GM19035 (cell line): ENCODE data around the gene GLT1D1.
"Not testable (repeated sequence)": the region's sequence is repeated elsewhere in the genome, so short reads cannot be mapped to it uniquely, and the experiment has no call there.

ENCODE experiments used
- ATAC-seq: cut with Tn5 transposase; IDR thresholded peaks from one replicate; pipeline ENCODE4 v1.9.1; 2021; ENCODE audit not compliant: unreplicated experiment

GLT1D1 gene

GRCh38 chr12:128820253-128820652, 33.0 kb upstream of the GLT1D1 start:
- ATAC-seq: no peak

GRCh38 chr12:128820723-128821432, 32.4 kb upstream of the GLT1D1 start:
- peak; percentile 51 for ATAC-seq

- peak; percentile 30 for ATAC-seq
These were observed 29.9 kb upstream of the GLT1D1 start for GRCh38 chr12:128823216-128823915.

DNA sequence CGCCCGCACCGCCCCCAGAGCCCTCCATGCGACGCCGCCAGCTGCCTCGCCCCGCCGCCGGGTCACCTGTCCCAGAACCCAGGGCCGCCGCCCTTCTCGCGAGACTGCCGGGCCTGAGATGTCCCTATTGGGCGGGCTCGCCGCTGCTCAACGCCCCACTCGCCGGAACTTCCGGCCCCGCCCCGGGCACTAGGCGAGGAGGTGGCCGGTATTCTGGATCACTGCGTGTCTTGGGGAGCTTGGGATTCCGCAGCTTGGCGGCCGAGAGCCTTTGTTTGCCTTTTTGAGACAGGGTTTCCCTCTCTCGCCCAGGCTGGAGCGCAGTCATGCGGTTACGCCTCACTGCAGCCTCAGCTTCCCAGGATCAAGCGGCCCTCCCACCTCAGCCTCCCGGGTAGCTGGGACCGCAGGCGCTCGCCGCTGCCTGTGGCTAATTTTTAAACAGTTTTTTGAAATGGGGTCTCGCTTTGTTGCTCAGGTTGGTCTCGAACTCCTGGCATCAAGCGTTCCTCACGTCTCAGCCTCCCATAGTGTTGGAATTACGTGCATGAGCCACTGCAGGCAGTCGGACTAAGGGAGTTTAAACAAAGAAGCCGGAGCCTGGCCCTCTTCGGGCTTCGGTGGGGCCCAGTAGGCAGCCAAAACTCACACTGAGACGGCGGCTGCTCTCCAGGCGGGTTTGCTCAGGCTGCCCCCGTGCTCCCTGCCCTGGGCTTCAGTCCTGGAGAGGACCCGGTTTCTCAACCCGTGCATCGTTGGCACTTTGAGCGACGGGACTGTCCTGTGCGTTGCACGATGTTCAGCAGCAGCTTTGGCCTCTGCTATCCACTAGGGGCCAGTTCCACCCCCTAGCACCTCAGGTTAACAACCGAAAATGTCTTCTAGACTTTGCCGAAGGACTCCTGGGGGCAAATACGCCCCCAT, 29.1 kb upstream of the GLT1D1 start, which contains the start of gene SLC15A4:
TSS of gene SLC15A4 (minus strand) at position 43 of the 924 bp plus-strand sequence. CDS start at position 28, 15 bp downstream.
- peak; percentile 77 for ATAC-seq

DNA sequence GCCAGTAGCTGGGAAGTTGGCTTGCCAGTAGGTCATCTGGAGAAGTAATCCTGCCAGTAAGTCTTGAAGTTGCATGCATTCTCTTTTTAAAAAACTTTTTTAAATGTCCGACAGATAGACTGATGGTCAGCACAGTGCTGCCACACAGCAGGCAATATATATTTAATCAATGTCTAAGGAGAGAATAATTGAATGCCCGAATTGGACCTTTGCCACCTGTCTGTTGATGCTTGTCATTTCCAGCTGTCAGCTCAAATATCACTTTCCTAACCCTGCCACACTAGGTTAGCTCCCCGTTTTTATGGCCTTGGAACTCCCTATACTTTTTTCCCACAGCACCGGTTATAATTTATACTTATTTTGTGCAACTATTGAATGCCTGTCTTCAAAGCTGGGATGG, 27.4 kb upstream of the GLT1D1 start:
- no peak for ATAC-seq

DNA sequence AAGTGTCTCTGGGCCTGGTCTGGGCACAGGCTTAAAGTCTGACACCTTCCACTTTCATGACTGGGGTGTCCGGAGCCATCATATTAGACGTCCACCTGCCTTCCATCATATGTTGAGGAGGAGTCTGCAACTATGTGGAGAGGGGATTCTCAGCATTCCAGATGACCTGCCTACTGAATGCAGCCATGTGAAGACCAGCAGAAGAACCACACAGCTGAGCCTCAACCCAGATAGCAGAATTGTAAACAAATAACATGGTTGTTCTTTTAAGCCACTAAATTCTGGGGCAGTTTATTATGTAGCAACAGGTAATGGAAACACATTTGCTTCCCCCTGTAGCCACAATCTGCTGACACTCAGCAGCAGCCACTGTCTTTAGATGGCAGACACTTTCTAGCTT, 25.6 kb upstream of the GLT1D1 start:
- ATAC-seq: no peak

DNA sequence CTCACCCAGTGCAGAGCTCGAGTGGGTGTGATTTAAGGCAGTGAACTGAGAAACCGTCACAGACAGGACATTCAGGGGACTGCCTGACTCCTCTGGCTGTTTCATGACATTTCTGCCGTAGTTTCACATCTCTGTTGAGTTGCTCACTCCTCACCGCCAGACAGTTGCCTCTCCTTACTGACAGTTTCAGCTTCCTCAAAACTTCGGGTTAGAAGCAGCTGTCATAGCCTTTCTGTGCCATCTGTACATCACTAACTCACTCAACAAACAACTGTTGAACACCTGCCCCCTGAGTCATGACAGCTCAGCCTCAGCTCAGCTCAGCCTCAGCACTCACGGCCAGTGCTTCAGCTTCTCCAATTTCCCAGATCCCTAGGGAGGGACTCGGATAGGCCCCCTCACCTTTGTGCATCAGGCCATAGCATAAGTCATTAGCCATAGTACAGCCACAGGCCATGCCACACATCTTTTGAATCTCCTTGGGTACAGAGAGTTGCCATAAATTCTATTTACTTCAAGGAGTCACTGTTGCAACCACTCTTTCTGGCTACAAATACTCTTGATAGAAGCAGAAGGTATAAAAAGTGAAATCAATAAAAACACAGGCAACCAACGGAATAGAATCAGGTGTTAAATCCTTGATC, 23.3 kb upstream of the GLT1D1 start:
- peak; percentile 89 for ATAC-seq

DNA sequence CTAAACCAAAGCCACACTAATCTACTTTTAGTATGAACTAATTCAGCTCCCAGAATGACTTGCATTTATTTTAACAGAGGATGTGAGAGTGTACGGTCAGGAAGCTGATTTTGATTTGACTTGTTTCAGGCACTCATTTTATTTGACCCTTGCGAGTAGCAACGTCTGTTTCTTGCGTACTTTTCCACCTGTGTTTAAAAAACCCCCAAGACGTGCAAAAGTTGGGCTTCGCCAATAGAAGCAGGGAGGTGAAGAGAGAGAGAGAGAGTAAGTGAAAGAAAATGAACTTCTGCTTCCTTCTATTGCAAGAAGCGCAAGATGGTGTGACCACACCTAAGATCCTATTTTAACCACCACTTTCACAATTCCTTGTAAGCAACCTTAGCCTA, 22.8 kb upstream of the GLT1D1 start:
- ATAC-seq: peak; percentile 47

DNA sequence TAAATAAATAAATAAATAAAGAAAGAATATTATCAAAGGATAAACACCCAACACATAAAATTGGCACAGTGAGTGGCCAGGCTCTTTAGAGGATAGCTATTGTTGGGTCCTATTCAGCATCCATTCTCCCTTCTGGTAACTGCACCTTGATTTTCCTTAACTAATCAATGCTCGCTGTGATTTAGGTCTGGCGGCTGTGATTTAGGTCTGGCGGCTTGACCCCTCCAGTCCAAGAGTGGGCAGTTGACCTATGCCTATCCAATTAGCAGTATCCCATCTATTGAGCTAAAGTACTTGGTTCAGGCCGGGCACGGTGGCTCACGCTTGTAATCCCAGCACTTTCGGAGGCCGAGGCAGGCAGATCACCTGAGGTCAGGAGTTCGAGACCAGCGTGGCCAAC, 19.9 kb upstream of the GLT1D1 start:
- ATAC-seq: no peak

DNA sequence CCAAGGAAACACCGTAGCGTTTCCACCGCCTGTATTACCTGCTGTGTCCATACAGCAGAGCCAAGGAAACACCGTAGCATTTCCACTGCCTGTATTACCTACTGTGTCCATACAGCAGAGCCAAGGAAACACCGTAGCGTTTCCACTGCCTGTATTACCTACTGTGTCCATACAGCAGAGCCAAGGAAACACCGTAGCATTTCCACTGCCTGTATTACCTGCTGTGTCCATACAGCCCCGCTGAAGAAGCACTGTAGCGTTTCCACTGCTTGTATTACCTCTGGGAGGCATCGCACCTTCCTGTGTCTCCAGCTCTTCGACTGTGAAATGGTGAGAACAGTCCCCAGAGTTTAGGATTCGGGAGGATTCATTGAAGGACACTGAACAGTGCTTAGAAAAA, 13.4 kb upstream of the GLT1D1 start:
- ATAC-seq: not testable (repeated sequence)

- ATAC-seq: peak; percentile 50
These were observed 12.3 kb upstream of the GLT1D1 start for GRCh38 chr12:128840862-128841468.

- ATAC-seq: no peak
These were observed 10.7 kb upstream of the GLT1D1 start for GRCh38 chr12:128842579-128842978.

DNA sequence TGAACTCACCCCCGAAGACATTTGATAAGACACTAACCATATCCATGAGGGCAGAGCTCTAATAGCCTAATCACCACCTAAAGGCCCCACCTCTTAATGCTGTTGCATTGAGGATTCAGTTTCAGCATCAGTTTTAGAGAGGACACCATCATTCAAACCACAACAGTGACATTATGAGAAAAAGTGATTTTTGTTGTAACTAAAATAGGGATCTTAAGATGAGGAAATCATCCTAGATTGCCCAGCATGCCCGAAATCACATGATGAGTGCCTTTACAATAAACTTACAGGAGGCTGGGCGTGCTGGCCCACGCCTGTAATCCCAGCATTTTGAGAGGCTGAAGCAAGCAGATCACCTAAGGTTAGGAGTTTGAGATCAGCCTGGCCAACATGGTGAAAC, 9.7 kb upstream of the GLT1D1 start:
- no peak for ATAC-seq

DNA sequence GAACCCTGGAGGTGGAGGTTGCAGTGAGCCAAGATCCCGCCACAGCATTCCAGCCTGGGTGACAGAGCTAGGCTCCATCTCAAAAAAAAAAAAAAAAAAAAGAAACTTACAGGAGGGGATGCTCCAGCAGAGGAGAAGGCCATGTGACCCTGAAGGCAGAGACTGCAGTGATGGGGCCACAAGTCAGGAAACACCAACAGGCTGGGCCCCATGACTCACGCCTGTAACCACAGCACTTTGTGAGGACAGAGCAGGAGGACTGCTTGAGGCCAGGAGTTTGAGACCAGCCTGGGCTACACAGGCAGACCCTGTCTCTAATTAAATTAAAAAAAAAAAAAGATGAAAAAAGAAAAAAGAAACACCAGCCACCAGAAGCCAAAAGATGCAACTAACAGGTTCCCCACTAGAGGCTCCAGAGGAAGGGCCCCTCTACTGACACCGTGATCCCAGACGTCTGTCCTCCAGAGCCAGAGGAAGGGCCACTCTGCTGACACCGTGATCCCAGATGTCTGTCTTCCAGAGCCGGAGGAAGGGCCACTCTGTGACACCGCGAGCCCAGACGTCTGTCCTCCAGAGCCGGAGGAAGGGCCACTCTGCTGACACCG, 9.1 kb upstream of the GLT1D1 start:
- peak; percentile 62 for ATAC-seq

- ATAC-seq: not testable (repeated sequence)
These were observed 6.6 kb upstream of the GLT1D1 start for GRCh38 chr12:128846671-128847070.

GRCh38 chr12:128848371-128848770, 4.9 kb upstream of the GLT1D1 start:
- no peak for ATAC-seq

DNA sequence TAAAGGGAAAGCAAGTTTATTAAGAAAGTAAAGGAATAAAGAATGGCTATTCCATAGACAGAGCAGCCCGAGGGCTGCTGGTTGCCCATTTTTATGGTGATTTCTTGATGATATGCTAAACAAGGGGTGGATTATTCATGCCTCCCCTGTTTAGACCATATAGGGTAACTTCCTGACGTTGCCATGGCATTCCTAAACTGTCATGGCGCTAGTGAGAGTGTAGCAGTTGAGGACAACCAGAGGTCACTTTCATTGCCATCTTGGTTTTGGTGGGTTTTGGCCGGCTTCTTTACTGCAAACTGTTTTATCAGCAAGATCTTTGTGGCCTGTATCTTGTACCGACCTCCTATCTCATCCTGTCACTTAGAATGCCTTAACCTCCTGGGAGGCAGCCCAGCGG, 3.5 kb upstream of the GLT1D1 start:
- ATAC-seq: not testable (repeated sequence)

DNA sequence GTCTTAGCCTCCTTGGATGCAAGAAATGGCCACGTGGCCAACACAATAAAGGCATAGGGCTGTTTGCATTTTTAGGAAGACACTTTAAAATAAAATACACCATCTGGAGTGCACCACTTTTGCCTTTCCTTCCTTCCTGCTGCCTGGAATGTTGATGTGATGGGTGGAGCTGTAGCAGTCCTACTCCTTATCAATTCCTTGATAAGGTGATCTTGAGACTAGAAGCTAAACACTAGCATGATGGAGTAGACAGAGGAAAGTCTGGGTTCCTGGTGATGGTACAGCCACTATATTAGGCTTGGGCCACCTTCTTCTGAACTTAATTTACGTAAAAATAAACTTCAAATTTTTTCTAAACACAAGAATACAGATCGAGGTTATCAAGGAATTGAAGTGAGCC, 2.9 kb upstream of the GLT1D1 start:
- ATAC-seq: no peak

DNA sequence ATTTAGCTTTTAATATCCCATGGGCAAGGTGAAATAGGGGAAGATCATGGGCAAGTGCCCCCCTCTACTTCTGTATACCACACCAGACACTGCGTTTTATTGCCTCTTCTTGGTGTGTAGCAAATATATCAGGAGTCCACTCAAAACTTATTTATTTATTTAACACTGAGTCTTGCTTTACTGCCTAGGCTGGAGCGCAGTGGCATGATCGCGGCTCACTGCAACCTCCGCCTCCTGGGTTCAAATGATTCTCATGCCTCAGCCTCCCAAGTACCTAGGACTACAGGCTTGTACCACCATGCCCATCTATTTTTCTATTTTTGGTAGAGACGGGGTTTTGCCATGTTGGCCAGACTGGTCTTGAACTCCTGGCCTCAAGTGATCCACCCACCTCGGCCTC, 1.8 kb upstream of the GLT1D1 start:
- ATAC-seq: not testable (repeated sequence)

GRCh38 chr12:128852026-128852698, 1.1 kb upstream of the GLT1D1 start:
- ATAC-seq: no peak
